Measurements from ENCODE around the gene WDFY4. TPM values are rescaled to one million over a fixed set of nuclear protein-coding genes. Genes with fewer than 3 reads are reported as not detected.

The WDFY4 gene
- total RNA-seq, 1 experiment from 2014 or later = 0.22 TPM

DNA sequence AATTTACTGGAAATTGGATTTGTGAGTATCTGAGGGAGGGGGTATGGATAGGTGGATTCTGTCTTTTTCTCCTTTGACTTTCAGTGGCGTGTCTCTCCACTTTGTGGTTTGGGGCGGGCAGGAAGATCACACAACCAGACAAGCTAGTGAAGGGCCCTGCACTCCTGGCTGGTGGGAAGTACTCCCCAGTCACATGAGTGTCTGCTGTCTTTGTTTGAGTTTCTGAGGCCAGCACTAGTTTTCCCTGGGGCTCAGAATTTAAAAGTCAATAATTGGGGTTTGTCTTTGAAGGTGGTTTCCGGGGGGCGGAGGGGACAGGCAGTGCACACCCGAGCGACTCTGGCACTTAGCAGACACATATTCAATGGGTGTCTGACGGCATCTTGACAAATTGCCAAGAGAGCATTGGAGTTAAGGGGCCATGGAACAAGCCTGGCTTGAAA is 120.1 kb downstream of the WDFY4 start:
- Histone ChIP-seq H3K4me1 (ENCODE audit: control insufficient read depth in 1 of 2, insufficient read depth in 2 of 2, low read length in 2 of 2) (no peaks in the 10 kb centered on the region), H3K9me3 (ENCODE audit: control insufficient read depth in 1 of 2, insufficient read depth in 1 of 2, low read depth in 1 of 2, low read length in 2 of 2) (no peaks in the 10 kb centered on the region), H3K79me2 (ENCODE audit: insufficient read depth, low read length) (no peaks in the 10 kb centered on the region), H3K27ac (ENCODE audit: low read depth, low read length) (no peak overlapping the region), H4K20me1 (ENCODE audit: insufficient read depth) (no peaks in the 10 kb centered on the region), H3K4me2 (ENCODE audit: low read length) (no peak overlapping the region), H3K9ac (ENCODE audit: low read length) (no peak overlapping the region), H3K9me2 (ENCODE audit: insufficient read depth) (no peaks in the 10 kb centered on the region), H2AFZ (ENCODE audit: low read depth, low read length, poor library complexity, severe bottlenecking) (no peak overlapping the region), H3K36me3 (ENCODE audit: control insufficient read depth in 1 of 2, insufficient read depth in 2 of 2, low read length in 2 of 2) (no peaks in the 10 kb centered on the region), H3K4me3 (replicated peaks in 1 of 2; ENCODE audit: low read depth in 1 of 2, low read length in 2 of 2) (no peak overlapping the region), H3K27me3 (ENCODE audit: insufficient read depth, low read length) (0 out of 2 replicates have a peak, but pooled peaks cover 10% of the 10 kb centered on the region)
- POLR2A ChIA-PET = no interaction called here
- RAD21 ChIA-PET (ENCODE audit: low non-redundant PET in 1 of 2, low total read pairs in 2 of 2, uncharacterized antibody in 2 of 2, unreplicated experiment in 2 of 2) = no interaction called here
- intact Hi-C loops (cut with micrococcal nuclease) = no loop called here
- no TSS peak for BruUV-seq (replicated peaks)
- TF ChIP-seq EZH2 (IDR thresholded peaks at IDR 0.05) = no peak
- DNase-seq (ENCODE audit: low read depth, low spot score) (no peak), ATAC-seq (no peak)
- CTCF ChIA-PET = no interaction called here

DNA sequence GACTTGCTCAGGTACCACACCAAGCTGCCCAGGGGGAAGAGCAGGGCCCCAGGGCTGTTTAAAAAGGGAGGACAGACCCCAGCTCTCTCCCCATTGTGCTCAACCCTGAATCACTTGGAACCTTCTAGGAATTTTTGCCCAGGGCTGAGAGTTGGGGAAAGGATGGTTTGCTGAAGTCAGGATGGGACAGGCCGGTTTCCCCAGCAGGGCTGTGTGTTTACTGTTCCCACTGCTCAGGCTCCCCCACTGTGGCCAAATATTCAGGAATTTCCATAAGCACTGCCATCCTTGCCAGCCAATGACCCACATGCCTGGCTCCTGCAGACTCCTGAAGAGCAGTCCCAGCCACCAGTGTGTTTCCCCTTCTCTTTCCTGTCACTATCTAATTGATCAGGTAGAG is 120.7 kb downstream of the WDFY4 start:
- CTCF ChIA-PET = no interaction called here
- POLR2A ChIA-PET = no interaction called here

More for the DNA sequence above, 120.7 kb downstream of the WDFY4 start:
- no peaks in the 10 kb centered on the region for H3K36me3 ChIP-seq (ENCODE audit: control insufficient read depth in 1 of 2, insufficient read depth in 2 of 2, low read length in 2 of 2)
- TF ChIP-seq RAD21 (IDR thresholded peaks at IDR 0.05; ENCODE audit: low read depth) (no peak), YY1 (IDR thresholded peaks at IDR 0.05; ENCODE audit: extremely low read depth, insufficient replicate concordance, low read depth, low read length) (no peak), EZH2 (IDR thresholded peaks at IDR 0.05) (no peak), FOSL1 (IDR thresholded peaks at IDR 0.05; ENCODE audit: low read depth) (no peak)
- TF ChIP-seq, protein P1, sequence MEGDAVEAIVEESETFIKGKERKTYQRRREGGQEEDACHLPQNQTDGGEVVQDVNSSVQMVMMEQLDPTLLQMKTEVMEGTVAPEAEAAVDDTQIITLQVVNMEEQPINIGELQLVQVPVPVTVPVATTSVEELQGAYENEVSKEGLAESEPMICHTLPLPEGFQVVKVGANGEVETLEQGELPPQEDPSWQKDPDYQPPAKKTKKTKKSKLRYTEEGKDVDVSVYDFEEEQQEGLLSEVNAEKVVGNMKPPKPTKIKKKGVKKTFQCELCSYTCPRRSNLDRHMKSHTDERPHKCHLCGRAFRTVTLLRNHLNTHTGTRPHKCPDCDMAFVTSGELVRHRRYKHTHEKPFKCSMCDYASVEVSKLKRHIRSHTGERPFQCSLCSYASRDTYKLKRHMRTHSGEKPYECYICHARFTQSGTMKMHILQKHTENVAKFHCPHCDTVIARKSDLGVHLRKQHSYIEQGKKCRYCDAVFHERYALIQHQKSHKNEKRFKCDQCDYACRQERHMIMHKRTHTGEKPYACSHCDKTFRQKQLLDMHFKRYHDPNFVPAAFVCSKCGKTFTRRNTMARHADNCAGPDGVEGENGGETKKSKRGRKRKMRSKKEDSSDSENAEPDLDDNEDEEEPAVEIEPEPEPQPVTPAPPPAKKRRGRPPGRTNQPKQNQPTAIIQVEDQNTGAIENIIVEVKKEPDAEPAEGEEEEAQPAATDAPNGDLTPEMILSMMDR (IDR thresholded peaks at IDR 0.05 in 2 of 3, conservative IDR thresholded peaks at IDR 0.05 in 1 of 3; ENCODE audit: borderline replicate concordance in 1 of 3, insufficient read depth in 1 of 3, low read depth in 2 of 3, low read length in 2 of 3) = no peak
- H4K20me1 ChIP-seq (ENCODE audit: insufficient read depth) = no peaks in the 10 kb centered on the region
- H3K79me2 ChIP-seq (ENCODE audit: insufficient read depth, low read length) = no peaks in the 10 kb centered on the region
- no peaks in the 10 kb centered on the region for H3K9me2 ChIP-seq (ENCODE audit: insufficient read depth)
- RAD21 ChIA-PET (ENCODE audit: low non-redundant PET in 1 of 2, low total read pairs in 2 of 2, uncharacterized antibody in 2 of 2, unreplicated experiment in 2 of 2) = no interaction called here
- no peak overlapping the region for H3K27ac ChIP-seq (ENCODE audit: low read depth, low read length)
- no peaks in the 10 kb centered on the region for H3K4me1 ChIP-seq (ENCODE audit: control insufficient read depth in 1 of 2, insufficient read depth in 2 of 2, low read length in 2 of 2)
- no peaks in the 10 kb centered on the region for H3K9me3 ChIP-seq (ENCODE audit: control insufficient read depth in 1 of 2, insufficient read depth in 1 of 2, low read depth in 1 of 2, low read length in 2 of 2)
- H3K9ac ChIP-seq (ENCODE audit: low read length) = no peak overlapping the region
- 0 out of 2 replicates have a peak, but pooled peaks cover 10% of the 10 kb centered on the region for H3K27me3 ChIP-seq (ENCODE audit: insufficient read depth, low read length)
- no peak overlapping the region for H3K4me2 ChIP-seq (ENCODE audit: low read length)
- no peak overlapping the region for H3K4me3 ChIP-seq (replicated peaks in 1 of 2; ENCODE audit: low read depth in 1 of 2, low read length in 2 of 2)
- no TSS peak for BruUV-seq (replicated peaks)
- intact Hi-C loops (cut with micrococcal nuclease) = no loop called here
- DNase-seq (ENCODE audit: low read depth, low spot score) = no peak
- H2AFZ ChIP-seq (ENCODE audit: low read depth, low read length, poor library complexity, severe bottlenecking) = no peak overlapping the region
- ATAC-seq = no peak
